ENCODE measurements around the gene FAM111A.

DNA sequence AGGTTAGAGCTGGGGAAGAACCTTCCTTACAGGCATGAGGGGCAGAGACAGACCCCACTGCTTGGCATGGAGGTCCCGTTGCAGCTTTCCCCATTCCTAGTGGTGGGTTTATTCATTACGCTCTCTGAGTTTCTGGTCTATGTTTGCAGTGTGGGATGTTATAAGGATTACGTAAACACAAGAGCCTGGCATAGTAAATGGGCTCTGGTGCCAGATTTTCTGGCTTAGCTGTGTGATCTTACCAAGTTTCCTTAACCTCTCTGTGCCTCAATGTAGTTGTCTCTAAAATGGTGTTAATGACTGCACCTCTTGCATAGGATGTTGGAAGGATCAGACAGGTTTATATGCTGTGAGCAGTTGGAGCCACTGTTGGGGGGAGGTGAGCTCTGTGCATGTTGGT, 44.4 kb downstream of the FAM111A start:
- TF ChIP-seq, protein P1, sequence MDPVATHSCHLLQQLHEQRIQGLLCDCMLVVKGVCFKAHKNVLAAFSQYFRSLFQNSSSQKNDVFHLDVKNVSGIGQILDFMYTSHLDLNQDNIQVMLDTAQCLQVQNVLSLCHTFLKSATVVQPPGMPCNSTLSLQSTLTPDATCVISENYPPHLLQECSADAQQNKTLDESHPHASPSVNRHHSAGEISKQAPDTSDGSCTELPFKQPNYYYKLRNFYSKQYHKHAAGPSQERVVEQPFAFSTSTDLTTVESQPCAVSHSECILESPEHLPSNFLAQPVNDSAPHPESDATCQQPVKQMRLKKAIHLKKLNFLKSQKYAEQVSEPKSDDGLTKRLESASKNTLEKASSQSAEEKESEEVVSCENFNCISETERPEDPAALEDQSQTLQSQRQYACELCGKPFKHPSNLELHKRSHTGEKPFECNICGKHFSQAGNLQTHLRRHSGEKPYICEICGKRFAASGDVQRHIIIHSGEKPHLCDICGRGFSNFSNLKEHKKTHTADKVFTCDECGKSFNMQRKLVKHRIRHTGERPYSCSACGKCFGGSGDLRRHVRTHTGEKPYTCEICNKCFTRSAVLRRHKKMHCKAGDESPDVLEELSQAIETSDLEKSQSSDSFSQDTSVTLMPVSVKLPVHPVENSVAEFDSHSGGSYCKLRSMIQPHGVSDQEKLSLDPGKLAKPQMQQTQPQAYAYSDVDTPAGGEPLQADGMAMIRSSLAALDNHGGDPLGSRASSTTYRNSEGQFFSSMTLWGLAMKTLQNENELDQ (tag by site-specific recombination; IDR thresholded peaks at IDR 0.05; ENCODE audit: low read depth) = no peak
- TF ChIP-seq ZNF626 (tag by site-specific recombination; IDR thresholded peaks at IDR 0.05) = no peak
- no peak for TF ChIP-seq ZBTB7A (tag by site-specific recombination; IDR thresholded peaks at IDR 0.05; ENCODE audit: low read depth)
- TF ChIP-seq ZFP3 (tag by site-specific recombination; IDR thresholded peaks at IDR 0.05; ENCODE audit: low read depth) = no peak
- TF ChIP-seq, protein P2, sequence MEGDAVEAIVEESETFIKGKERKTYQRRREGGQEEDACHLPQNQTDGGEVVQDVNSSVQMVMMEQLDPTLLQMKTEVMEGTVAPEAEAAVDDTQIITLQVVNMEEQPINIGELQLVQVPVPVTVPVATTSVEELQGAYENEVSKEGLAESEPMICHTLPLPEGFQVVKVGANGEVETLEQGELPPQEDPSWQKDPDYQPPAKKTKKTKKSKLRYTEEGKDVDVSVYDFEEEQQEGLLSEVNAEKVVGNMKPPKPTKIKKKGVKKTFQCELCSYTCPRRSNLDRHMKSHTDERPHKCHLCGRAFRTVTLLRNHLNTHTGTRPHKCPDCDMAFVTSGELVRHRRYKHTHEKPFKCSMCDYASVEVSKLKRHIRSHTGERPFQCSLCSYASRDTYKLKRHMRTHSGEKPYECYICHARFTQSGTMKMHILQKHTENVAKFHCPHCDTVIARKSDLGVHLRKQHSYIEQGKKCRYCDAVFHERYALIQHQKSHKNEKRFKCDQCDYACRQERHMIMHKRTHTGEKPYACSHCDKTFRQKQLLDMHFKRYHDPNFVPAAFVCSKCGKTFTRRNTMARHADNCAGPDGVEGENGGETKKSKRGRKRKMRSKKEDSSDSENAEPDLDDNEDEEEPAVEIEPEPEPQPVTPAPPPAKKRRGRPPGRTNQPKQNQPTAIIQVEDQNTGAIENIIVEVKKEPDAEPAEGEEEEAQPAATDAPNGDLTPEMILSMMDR (tag by site-specific recombination; IDR thresholded peaks at IDR 0.05) = no peak
- TF ChIP-seq ZBTB8A (tag by site-specific recombination; IDR thresholded peaks at IDR 0.05) = no peak
- TF ChIP-seq ZNF274 (IDR thresholded peaks at IDR 0.05; ENCODE audit: low read length) = no peak
- TF ChIP-seq ZNF274 (tag by site-specific recombination; IDR thresholded peaks at IDR 0.05; ENCODE audit: borderline replicate concordance) = no peak
- no peak for TF ChIP-seq YY1 (tag by site-specific recombination; IDR thresholded peaks at IDR 0.05)
- TF ChIP-seq, protein P3, sequence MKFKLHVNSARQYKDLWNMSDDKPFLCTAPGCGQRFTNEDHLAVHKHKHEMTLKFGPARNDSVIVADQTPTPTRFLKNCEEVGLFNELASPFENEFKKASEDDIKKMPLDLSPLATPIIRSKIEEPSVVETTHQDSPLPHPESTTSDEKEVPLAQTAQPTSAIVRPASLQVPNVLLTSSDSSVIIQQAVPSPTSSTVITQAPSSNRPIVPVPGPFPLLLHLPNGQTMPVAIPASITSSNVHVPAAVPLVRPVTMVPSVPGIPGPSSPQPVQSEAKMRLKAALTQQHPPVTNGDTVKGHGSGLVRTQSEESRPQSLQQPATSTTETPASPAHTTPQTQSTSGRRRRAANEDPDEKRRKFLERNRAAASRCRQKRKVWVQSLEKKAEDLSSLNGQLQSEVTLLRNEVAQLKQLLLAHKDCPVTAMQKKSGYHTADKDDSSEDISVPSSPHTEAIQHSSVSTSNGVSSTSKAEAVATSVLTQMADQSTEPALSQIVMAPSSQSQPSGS (tag by site-specific recombination; IDR thresholded peaks at IDR 0.05; ENCODE audit: low read depth) = no peak
- TF ChIP-seq ZNF138 (tag by site-specific recombination; IDR thresholded peaks at IDR 0.05; ENCODE audit: borderline replicate concordance) = no peak
